HepG2 (cell line): ENCODE data around the gene PPP1R18. TPM values are rescaled to one million over a fixed set of nuclear protein-coding genes. Genes with fewer than 3 reads are reported as not detected.

Experiments used
- ATAC-seq: fragments of 200-7000 bp; cut with Tn5 transposase; 3 replicates; pipeline ENCODE4 v1.9.1; 2020; ENCODE audit warnings: mild to moderate bottlenecking, moderate library complexity
- BruUV-seq: library from RNA; stranded (reverse); fragments of 400-500 nt; replicated peaks from 2 replicates; lab custom pipeline; 2021; lab: Mats Ljungman, UMichigan
- CTCF ChIA-PET: fragments of 300-600 bp; formaldehyde crosslinking; extraction: SDS; loops from one replicate; lab custom pipeline; 2021; ENCODE audit warnings: low total read pairs, inconsistent platforms, low intra/inter-chr PET ratio; lab: Yijun Ruan, JAX
- POLR2A ChIA-PET: fragments of 350-600 bp; sonication (Branson Sonifier 250); formaldehyde crosslinking; loops from one replicate; lab custom pipeline; 2020; ENCODE audit warnings: antibody characterized with exemption, inconsistent platforms; lab: Yijun Ruan, JAX
- DNase-seq: peaks from one replicate; pipeline ENCODE4 v3.0.0-alpha.2; 2015; ENCODE audit warnings: low spot score
- FAIRE-seq: peaks from 3 replicates; lab custom pipeline; 2011; peaks lifted over from hg19 to GRCh38; lab: Jason Lieb, UNC
- H2AFZ ChIP-seq: one replicate; pipeline ENCODE4 v1.6.1; 2011; ENCODE audit warnings: low read length, inconsistent platforms
- H3K27ac ChIP-seq: fragments of 300-600 bp; 3 replicates; pipeline ENCODE4 v1.8.0; 2011; ENCODE audit warnings: mixed run types, mild to moderate bottlenecking, mixed read lengths, low read length, inconsistent platforms; ENCODE audit not compliant: insufficient read depth; ENCODE audit errors: extremely low read length
- H3K27me3 ChIP-seq, 2 experiments: fragments of 200-600 bp in 1 of 2; 2 replicates in 1 of 2; 3 replicates in 1 of 2; pipeline versions ENCODE4 v1.6.0 to v1.8.0; 2011; ENCODE audit warnings: low read length in 2 of 2, mild to moderate bottlenecking in 2 of 2, moderate library complexity in 2 of 2, inconsistent platforms in 1 of 2; ENCODE audit not compliant: insufficient read depth in 2 of 2, control insufficient read depth in 1 of 2
- H3K36me3 ChIP-seq, 2 experiments: fragments of 200-600 bp in 1 of 2; replicated peaks in 1 of 2; 2 replicates in 1 of 2; 3 replicates in 1 of 2; pipeline versions ENCODE4 v1.5.1 to v1.8.0; 2011; ENCODE audit warnings: low read length in 2 of 2, inconsistent platforms in 1 of 2; ENCODE audit not compliant: insufficient read depth in 2 of 2, control insufficient read depth in 1 of 2
- H3K4me1 ChIP-seq: 2 replicates; pipeline ENCODE4 v1.5.1; 2012; ENCODE audit warnings: low read length, inconsistent platforms; ENCODE audit not compliant: insufficient read depth
- H3K4me2 ChIP-seq: 2 replicates; pipeline ENCODE4 v1.6.0; 2011; ENCODE audit warnings: low read depth, low read length, inconsistent platforms
- H3K4me3 ChIP-seq, 3 experiments: fragments of 200-600 bp in 1 of 3; sonication (generic), shearing (Covaris generic) in 1 of 3; replicated peaks in 1 of 3; 2 replicates each; pipeline ENCODE4 v1.5.1; 2011 to 2016; ENCODE audit warnings: low read length in 3 of 3, inconsistent platforms in 2 of 3, low read depth in 2 of 3, mild to moderate bottlenecking in 2 of 3, control low read depth in 1 of 3, mixed read lengths in 1 of 3; ENCODE audit not compliant: insufficient read depth in 1 of 3
- H3K79me2 ChIP-seq: one replicate; pipeline ENCODE4 v1.6.1; 2011; ENCODE audit warnings: low read length, inconsistent platforms; ENCODE audit not compliant: insufficient read depth
- H3K9ac ChIP-seq: 2 replicates; pipeline ENCODE4 v1.6.0; 2011; ENCODE audit warnings: mild to moderate bottlenecking, low read depth, low read length, inconsistent platforms; ENCODE audit not compliant: insufficient read depth
- H3K9me3 ChIP-seq: 2 replicates; pipeline ENCODE4 v1.5.1; 2012; ENCODE audit warnings: mild to moderate bottlenecking, low read length
- H4K20me1 ChIP-seq: 2 replicates; pipeline ENCODE4 v1.6.0; 2011; ENCODE audit warnings: inconsistent platforms, mild to moderate bottlenecking, low read length, moderate library complexity; ENCODE audit not compliant: insufficient read depth
- ASH2L ChIP-seq: fragments of 300-600, 200-600 bp; sonication (generic); IDR thresholded peaks from 2 replicates; pipeline ENCODE4 v1.7.0; 2017; ENCODE audit warnings: low read depth, mild to moderate bottlenecking, moderate library complexity, mixed read lengths, low read length; ENCODE audit not compliant: insufficient read length
- ATF7 ChIP-seq, 2 experiments: fragments of 450-650 bp in 1 of 2; sonication (generic) in 1 of 2; formaldehyde crosslinking in 1 of 2; IDR thresholded peaks; 2 replicates each; pipeline versions ENCODE4 v1.4.0 to v1.6.1; 2016 to 2020; ENCODE audit warnings: antibody characterized with exemption in 1 of 2, mild to moderate bottlenecking in 1 of 2, missing genetic modification reagents in 1 of 2
- KLF16 ChIP-seq, 2 experiments: sonication (generic) in 1 of 2; formaldehyde crosslinking in 1 of 2; IDR thresholded peaks; 2 replicates each; pipeline versions ENCODE4 v1.6.1 to v1.8.0; 2016 to 2023; ENCODE audit warnings: missing genetic modification reagents in 2 of 2, missing compliant biosample characterization in 1 of 2
- NFKB2 ChIP-seq: sonication (generic); formaldehyde crosslinking; IDR thresholded peaks from 2 replicates; pipeline ENCODE4 v1.4.0; 2020; ENCODE audit warnings: missing genetic modification reagents, borderline replicate concordance
- NR3C1 ChIP-seq: sonication (generic); formaldehyde crosslinking; IDR thresholded peaks from 2 replicates; pipeline ENCODE4 v1.4.0; 2020; ENCODE audit warnings: missing genetic modification reagents
- SATB2 ChIP-seq: sonication (generic); formaldehyde crosslinking; IDR thresholded peaks from 2 replicates; pipeline ENCODE4 v1.5.0; 2020; ENCODE audit warnings: missing genetic modification reagents
- ZMYM3 ChIP-seq: sonication (generic); formaldehyde crosslinking; IDR thresholded peaks from 2 replicates; pipeline ENCODE4 v1.5.1; 2020; ENCODE audit warnings: mild to moderate bottlenecking, missing genetic modification reagents
- ZNF12 ChIP-seq: sonication (generic); formaldehyde crosslinking; IDR thresholded peaks from 2 replicates; pipeline ENCODE4 v1.5.0; 2020; ENCODE audit warnings: missing genetic modification reagents
- ZNF121 ChIP-seq: sonication (generic); formaldehyde crosslinking; IDR thresholded peaks from 2 replicates; pipeline ENCODE4 v1.5.0; 2020; ENCODE audit warnings: mild to moderate bottlenecking, missing genetic modification reagents
- ZNF569 ChIP-seq: sonication (generic); formaldehyde crosslinking; IDR thresholded peaks from 2 replicates; pipeline ENCODE4 v1.5.0; 2020; ENCODE audit warnings: mild to moderate bottlenecking, missing genetic modification reagents, moderate library complexity, borderline replicate concordance
- ZNF776 ChIP-seq: sonication (generic); formaldehyde crosslinking; IDR thresholded peaks from 2 replicates; pipeline ENCODE4 v1.4.0; 2020; ENCODE audit warnings: mild to moderate bottlenecking, missing genetic modification reagents
- WGBS: methylation state at CpG from one replicate; pipeline ENCODE4 v1.1.6; 2017; ENCODE audit warnings: low lambda C conversion rate; 5-methylcytosine and 5-hydroxymethylcytosine counted together
- in situ Hi-C: cut with HindIII; loops from 2 replicates; pipeline ENCODE4 v1.10.0; 2017; ENCODE audit warnings: low pct_unique_long_range_greater_than_20kb; ENCODE audit not compliant: extremely low pct_ligation_motif_present
- intact Hi-C: fragments of 100-400 bp; cut with micrococcal nuclease; formaldehyde crosslinking; loops from one replicate; pipeline ENCODE4 v1.10.0; 2022; ENCODE audit not compliant: unreplicated experiment
- polyA plus RNA-seq, 8 experiments: library from polyadenylated mRNA; depleted of rRNA in 3 of 8; stranded (reverse) in 7 of 8; unstranded in 1 of 8; fragments of >200 nt; fragmentation: Illumina TruSeq in 4 of 8; extraction: Trizol in 4 of 8; gene quantifications; 2 replicates each; pipeline versions ENCODE4 v1.2.1 to v1.2.3, GENCODE V29; 2011 to 2016; ENCODE audit warnings: low read depth in 4 of 8, missing spikeins in 1 of 8, mixed read lengths in 1 of 8; ENCODE audit not compliant: insufficient read depth in 1 of 8
- total RNA-seq, 5 experiments: library from RNA; depleted of rRNA; stranded (reverse); fragments of >200 nt; fragmentation: Illumina TruSeq; extraction: Trizol; gene quantifications; 2 replicates each; pipeline ENCODE4 v1.2.3, GENCODE V29; 2016; ENCODE audit warnings: low read depth in 1 of 5
- TF ChIP-seq, protein P1 (sequence below): IDR thresholded peaks from 2 replicates; pipeline ENCODE4 v1.6.1; 2016; ENCODE audit warnings: mild to moderate bottlenecking, missing biosample characterization, missing genetic modification reagents
- TF ChIP-seq, protein P2 (sequence below): sonication (generic); formaldehyde crosslinking; IDR thresholded peaks from 2 replicates; pipeline ENCODE4 v1.8.0; 2022; ENCODE audit warnings: missing genetic modification reagents, mild to moderate bottlenecking, moderate library complexity, borderline replicate concordance

Gene PPP1R18
- total and polyA plus RNA-seq, 2 of the 13 experiments (the other 11 are each of a cell fraction or from before 2014, with no cell fraction given), result 4.9 to 9.2 TPM

DNA sequence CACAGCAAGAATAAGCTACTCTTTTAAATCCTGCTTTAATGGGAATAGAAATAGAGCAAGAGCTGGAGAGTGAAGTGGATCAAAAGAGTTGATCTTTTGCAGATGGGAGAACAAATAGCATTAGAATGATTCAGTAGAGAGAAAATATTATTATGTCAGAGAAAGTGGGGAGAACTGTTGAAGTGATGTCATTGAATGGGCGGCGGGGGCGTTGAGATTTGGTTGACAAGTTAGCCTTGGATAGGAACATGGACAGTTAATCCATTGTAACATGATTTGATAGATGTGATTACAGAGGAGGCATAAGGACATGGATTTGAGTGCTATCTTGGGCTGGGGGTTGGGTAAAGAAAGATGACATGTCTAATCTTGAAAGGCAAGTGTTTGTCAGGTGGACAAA lies 50.6 kb downstream of the PPP1R18 start:
- POLR2A ChIA-PET, result interaction anchor here (1.7 kb wide), 1 partner anchor 19 kb away, joined by 5 read pairs; no protein-coding TSS in a partner anchor

DNA sequence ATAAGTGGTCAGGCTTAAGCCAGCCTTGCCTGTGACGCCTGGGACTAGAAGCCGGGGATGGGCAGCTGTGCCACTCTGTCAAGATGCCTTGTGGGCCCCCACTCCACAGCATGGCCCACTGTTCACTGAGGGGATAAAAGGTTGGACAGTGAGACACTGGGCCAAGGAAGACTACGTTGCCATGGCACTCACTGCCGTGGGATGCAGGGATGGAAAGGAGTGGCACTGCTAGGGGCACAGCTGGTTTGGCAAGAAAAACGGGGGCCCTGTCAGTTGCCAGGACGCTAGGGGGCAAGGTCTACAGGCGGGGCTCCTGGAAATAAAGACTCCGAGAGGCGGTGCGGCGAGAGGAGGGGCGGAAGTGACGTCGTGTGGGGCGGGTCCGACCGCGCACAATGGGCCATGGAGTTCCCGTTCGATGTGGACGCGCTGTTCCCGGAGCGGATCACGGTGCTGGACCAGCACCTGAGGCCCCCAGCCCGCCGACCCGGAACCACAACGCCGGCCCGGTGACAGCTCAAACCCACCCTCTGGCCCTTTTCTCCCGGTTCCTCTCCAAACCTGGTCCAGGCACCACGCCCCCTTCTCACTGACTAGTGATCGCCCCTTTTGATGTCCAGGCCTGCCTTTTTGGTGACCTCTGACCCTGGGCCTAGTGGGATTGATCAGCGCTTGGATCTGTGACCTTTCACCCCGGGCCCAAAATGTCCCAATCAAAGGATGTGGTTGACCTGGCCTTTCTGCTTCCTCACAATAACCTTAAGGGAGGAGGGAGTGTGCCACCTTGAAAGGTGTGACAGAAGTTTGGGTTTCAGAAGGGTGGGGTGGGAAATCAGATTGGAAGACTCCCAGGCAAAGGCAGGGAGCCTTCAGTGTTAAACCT lies 59.7 kb downstream of the PPP1R18 start, which contains the start of gene ATAT1:
Gene ATAT1 (plus strand): TSS at position 391 of the 883 bp plus-strand sequence.
- intact Hi-C loops, result loop anchor here (1.0 kb wide), 1 partner anchor 47 kb away; the partner anchor contains the start of gene DHX16
- TF ChIP-seq, protein P1, sequence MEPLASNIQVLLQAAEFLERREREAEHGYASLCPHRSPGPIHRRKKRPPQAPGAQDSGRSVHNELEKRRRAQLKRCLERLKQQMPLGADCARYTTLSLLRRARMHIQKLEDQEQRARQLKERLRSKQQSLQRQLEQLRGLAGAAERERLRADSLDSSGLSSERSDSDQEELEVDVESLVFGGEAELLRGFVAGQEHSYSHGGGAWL, result peak; percentile 80; the same call in 1 of the 2 replicates
- no peak for TF ChIP-seq NR3C1 (CRISPR knock-in tag)
- TF ChIP-seq ZNF569, result no peak
- TF ChIP-seq ZNF12, result no peak
- TF ChIP-seq KLF16 (CRISPR knock-in tag; IDR thresholded peaks at IDR 0.05), result peak in 1 of 2 experiments; percentile 87; a peak in 2 of 4 replicates
- TF ChIP-seq, protein P2, sequence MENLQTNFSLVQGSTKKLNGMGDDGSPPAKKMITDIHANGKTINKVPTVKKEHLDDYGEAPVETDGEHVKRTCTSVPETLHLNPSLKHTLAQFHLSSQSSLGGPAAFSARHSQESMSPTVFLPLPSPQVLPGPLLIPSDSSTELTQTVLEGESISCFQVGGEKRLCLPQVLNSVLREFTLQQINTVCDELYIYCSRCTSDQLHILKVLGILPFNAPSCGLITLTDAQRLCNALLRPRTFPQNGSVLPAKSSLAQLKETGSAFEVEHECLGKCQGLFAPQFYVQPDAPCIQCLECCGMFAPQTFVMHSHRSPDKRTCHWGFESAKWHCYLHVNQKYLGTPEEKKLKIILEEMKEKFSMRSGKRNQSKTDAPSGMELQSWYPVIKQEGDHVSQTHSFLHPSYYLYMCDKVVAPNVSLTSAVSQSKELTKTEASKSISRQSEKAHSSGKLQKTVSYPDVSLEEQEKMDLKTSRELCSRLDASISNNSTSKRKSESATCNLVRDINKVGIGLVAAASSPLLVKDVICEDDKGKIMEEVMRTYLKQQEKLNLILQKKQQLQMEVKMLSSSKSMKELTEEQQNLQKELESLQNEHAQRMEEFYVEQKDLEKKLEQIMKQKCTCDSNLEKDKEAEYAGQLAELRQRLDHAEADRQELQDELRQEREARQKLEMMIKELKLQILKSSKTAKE (CRISPR knock-in tag), result no peak
- TF ChIP-seq ZNF121, result no peak
- no peak for TF ChIP-seq SATB2 (CRISPR knock-in tag)
- TF ChIP-seq NFKB2 (CRISPR knock-in tag), result peak; percentile 90; the same call in 1 of the 2 replicates
- TF ChIP-seq ZMYM3 (CRISPR knock-in tag), result peak; percentile 23; the same call in 1 of the 2 replicates
- peak; percentile 81 for TF ChIP-seq ZNF776

More for the DNA sequence above, 50.6 kb downstream of the PPP1R18 start:
- H2AFZ ChIP-seq, result no peak overlapping the region
- CTCF ChIA-PET, result no interaction called here
- TF ChIP-seq ATF7 (IDR thresholded peaks at IDR 0.05) (peak; percentile 51), ATF7 (CRISPR knock-in tag; IDR thresholded peaks at IDR 0.05) (no peak), ASH2L (no peak)
- H4K20me1 ChIP-seq, result no peaks in the 10 kb centered on the region
- H3K4me2 ChIP-seq, result no peak overlapping the region
- no peak overlapping the region for H3K27ac ChIP-seq
- BruUV-seq, result no TSS peak
- H3K79me2 ChIP-seq, result no peaks in the 10 kb centered on the region
- no peak for ATAC-seq
- H3K4me3 ChIP-seq, result no peak overlapping the region
- DNase-seq, result no peak
- 99% methylated on average over 3 of the region's 3 CpGs for WGBS
- peaks cover 16 to 33% of the 10 kb centered on the region in 2 experiments for H3K36me3 ChIP-seq
- no peaks in the 10 kb centered on the region for H3K27me3 ChIP-seq
- intact Hi-C loops, result no loop called here
- in situ Hi-C loops, result no loop called here
- no peaks in the 10 kb centered on the region for H3K9me3 ChIP-seq
- no peak for FAIRE-seq
- H3K9ac ChIP-seq, result no peak overlapping the region
- H3K4me1 ChIP-seq, result peaks cover 11% of the 10 kb centered on the region

More for the DNA sequence above, 59.7 kb downstream of the PPP1R18 start, which contains the start of gene ATAT1:
- Histone ChIP-seq H3K27me3 (no peaks in the 10 kb centered on the region; a peak in 1 of 5 replicates), H2AFZ (no peak within 1 kb of the TSS), H3K27ac (peak within 1 kb of the TSS; percentile 76), H3K36me3 (peaks cover 24 to 56% of the 10 kb centered on the region in 2 experiments), H3K9me3 (no peaks in the 10 kb centered on the region), H3K4me3 (peak within 1 kb of the TSS; percentile 69 to 92 (median 72)), H3K4me1 (peaks cover 17% of the 10 kb centered on the region), H3K4me2 (peak within 1 kb of the TSS; percentile 92), H3K79me2 (peaks cover 9% of the 10 kb centered on the region), H4K20me1 (no peaks in the 10 kb centered on the region), H3K9ac (peak within 1 kb of the TSS; percentile 86)
- in situ Hi-C loops, result loop anchor here (5.0 kb wide), 1 partner anchor 46 kb away; the partner anchor contains the start of gene DHX16
- FAIRE-seq (peak; percentile 66), DNase-seq (peak; percentile 88), ATAC-seq (peak; percentile 98)
- BruUV-seq, result no TSS peak
- POLR2A ChIA-PET, result interaction anchor here (0.8 to 2.4 kb wide), 10 partner anchors 9 to 113 kb away, joined by 3 to 36 read pairs (median 4); partner anchors contain the start of genes DHX16, MDC1, MRPS18B and PPP1R10
- WGBS, result 11% methylated on average over 21 of the region's 36 CpGs
- CTCF ChIA-PET, result interaction anchor here (0.8 to 3.1 kb wide), 2 partner anchors 46 to 96 kb away, joined by 3 to 21 read pairs; partner anchors contain the start of gene DHX16
